Measurements from ENCODE around the gene PRSS48. TPM values are rescaled to one million over a fixed set of nuclear protein-coding genes. Genes with fewer than 3 reads are reported as not detected.

Gene PRSS48
- total RNA-seq, 4 donors from 2014 or later, result not detected

DNA sequence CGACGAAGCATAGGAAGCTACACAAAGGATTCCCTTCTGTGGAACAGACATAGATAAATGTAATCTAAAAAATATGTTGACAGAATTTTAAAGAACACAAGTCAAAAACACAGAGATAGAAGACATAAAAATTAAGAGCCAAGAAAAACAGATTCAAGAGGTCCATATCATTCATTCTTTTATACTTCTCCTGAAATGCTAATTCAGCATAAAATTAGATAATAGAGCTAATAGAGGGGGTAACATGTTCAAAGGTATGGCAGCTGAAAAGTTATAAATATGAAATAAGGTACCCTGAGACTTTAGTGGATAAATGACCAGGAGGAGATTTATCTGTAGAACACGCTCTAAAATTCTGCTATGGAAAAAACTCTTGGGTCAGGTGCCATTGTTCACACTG, 37.4 kb upstream of the PRSS48 start:
- Histone ChIP-seq H3K27me3 (no peaks in the 10 kb centered on the region), H3K9me3 (no peaks in the 10 kb centered on the region), H3K4me3 (no peak overlapping the region), H3K27ac (no peak overlapping the region), H3K4me1 (peaks cover 0 to 10% of the 10 kb centered on the region in 2 donors), H3K36me3 (no peaks in the 10 kb centered on the region)
- intact Hi-C loops (cut with DNase I; ENCODE audit: low total_unique reads), result no loop called here
- no peak for TF ChIP-seq POLR2A (IDR thresholded peaks at IDR 0.05)
- TF ChIP-seq, protein P1, sequence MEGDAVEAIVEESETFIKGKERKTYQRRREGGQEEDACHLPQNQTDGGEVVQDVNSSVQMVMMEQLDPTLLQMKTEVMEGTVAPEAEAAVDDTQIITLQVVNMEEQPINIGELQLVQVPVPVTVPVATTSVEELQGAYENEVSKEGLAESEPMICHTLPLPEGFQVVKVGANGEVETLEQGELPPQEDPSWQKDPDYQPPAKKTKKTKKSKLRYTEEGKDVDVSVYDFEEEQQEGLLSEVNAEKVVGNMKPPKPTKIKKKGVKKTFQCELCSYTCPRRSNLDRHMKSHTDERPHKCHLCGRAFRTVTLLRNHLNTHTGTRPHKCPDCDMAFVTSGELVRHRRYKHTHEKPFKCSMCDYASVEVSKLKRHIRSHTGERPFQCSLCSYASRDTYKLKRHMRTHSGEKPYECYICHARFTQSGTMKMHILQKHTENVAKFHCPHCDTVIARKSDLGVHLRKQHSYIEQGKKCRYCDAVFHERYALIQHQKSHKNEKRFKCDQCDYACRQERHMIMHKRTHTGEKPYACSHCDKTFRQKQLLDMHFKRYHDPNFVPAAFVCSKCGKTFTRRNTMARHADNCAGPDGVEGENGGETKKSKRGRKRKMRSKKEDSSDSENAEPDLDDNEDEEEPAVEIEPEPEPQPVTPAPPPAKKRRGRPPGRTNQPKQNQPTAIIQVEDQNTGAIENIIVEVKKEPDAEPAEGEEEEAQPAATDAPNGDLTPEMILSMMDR (IDR thresholded peaks at IDR 0.05), result no peak
- DNase-seq, result no peak

DNA sequence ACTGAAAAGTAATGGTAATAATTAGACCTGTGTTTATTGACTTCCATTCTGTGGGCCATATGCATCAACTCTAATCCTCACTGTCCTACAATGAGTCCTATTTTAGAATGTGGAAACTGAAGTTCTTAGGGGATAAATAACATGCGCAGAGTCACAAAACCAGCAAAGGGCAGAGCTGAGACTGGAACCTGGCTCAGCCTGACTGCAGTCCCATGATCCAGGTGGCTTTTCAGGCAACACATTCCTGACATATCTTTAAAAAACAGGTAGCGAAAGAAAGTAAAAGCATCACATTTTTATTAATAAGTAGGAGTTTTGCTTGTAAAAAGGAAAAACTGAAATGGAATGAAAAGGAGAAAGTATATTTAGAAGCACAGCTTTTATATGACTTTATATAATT, 34.7 kb upstream of the PRSS48 start:
- no peak for DNase-seq
- H3K9me3 ChIP-seq, result no peaks in the 10 kb centered on the region
- peaks cover 0 to 10% of the 10 kb centered on the region in 2 donors for H3K4me1 ChIP-seq
- intact Hi-C loops (cut with DNase I; ENCODE audit: low total_unique reads), result no loop called here
- H3K4me3 ChIP-seq, result no peak overlapping the region
- H3K27ac ChIP-seq, result no peak overlapping the region
- H3K27me3 ChIP-seq, result no peaks in the 10 kb centered on the region
- no peak for TF ChIP-seq POLR2A (IDR thresholded peaks at IDR 0.05)
- TF ChIP-seq, protein P1 (IDR thresholded peaks at IDR 0.05), result no peak
- no peaks in the 10 kb centered on the region for H3K36me3 ChIP-seq

DNA sequence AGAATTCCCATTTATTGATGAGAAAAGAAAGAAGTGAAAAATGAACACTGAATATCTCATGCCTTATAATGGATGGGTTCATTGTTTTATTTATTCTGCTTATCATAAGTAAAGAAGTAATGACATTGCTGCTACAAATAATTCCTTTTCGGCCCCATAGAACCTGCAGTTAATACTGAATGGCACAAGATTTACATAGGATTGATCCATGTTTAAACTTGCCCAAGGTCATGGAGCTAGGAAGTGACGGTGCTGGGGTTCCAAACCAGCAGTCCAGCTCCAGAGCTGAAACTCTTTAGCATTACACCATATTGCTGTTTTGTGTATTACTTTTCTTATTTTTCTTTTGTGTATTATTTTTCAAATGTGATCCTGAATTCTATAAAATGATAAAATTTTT, 30.2 kb upstream of the PRSS48 start:
- no peaks in the 10 kb centered on the region for H3K27me3 ChIP-seq
- H3K4me1 ChIP-seq, result no peaks in the 10 kb centered on the region
- no peak overlapping the region for H3K27ac ChIP-seq
- no peak for DNase-seq
- intact Hi-C loops (cut with DNase I; ENCODE audit: low total_unique reads), result no loop called here
- TF ChIP-seq, protein P1 (IDR thresholded peaks at IDR 0.05), result no peak
- TF ChIP-seq POLR2A (IDR thresholded peaks at IDR 0.05), result no peak
- no peaks in the 10 kb centered on the region for H3K9me3 ChIP-seq
- no peak overlapping the region for H3K4me3 ChIP-seq
- no peaks in the 10 kb centered on the region for H3K36me3 ChIP-seq

DNA sequence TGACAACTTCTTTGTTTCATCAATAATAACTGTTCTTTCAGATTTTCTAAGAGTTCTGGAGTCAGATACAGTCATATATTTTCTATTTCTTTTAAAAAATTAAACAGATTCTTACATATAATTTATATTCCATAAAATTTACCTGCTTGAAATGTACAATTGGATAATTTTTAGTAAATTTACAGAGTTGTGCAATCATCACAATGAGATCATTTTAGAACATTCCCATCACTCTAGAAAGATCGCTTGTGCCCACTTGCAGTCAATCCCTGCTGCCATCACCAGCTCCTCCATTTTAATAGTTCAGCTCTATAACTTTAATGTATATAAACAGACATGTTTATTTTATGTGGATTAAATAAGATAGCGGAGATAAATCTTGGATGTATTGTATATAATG, 29.6 kb upstream of the PRSS48 start:
- Histone ChIP-seq H3K27me3 (no peaks in the 10 kb centered on the region), H3K4me1 (no peaks in the 10 kb centered on the region), H3K4me3 (no peak overlapping the region), H3K36me3 (no peaks in the 10 kb centered on the region), H3K27ac (no peak overlapping the region), H3K9me3 (no peaks in the 10 kb centered on the region)
- intact Hi-C loops (cut with DNase I; ENCODE audit: low total_unique reads), result no loop called here
- DNase-seq, result no peak
- TF ChIP-seq POLR2A (IDR thresholded peaks at IDR 0.05), result no peak
- TF ChIP-seq, protein P1 (IDR thresholded peaks at IDR 0.05), result no peak

DNA sequence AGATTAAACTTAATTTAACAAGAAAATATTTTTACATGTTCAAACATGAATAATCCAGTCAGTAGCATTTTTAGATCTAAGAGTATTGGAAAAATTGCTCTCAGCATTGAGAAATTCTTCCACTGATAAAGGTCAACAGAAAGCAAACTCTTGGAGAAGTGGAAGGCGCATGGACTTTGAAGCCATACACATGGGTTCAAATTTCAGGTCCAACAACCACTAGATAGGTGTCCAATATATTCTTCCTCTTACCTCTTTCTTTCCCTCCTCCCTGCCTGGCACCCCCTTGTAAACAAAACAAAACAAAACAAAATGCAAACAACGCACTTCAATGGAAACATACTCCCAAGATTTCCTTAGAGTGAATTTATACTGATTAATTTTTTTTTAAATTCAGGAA, 28.4 kb upstream of the PRSS48 start:
- no peak for DNase-seq
- H3K36me3 ChIP-seq, result no peaks in the 10 kb centered on the region
- intact Hi-C loops (cut with DNase I; ENCODE audit: low total_unique reads), result no loop called here
- H3K27ac ChIP-seq, result no peak overlapping the region
- no peaks in the 10 kb centered on the region for H3K27me3 ChIP-seq
- no peaks in the 10 kb centered on the region for H3K4me1 ChIP-seq
- no peak for TF ChIP-seq POLR2A (IDR thresholded peaks at IDR 0.05)
- TF ChIP-seq, protein P1 (IDR thresholded peaks at IDR 0.05), result no peak
- no peaks in the 10 kb centered on the region for H3K9me3 ChIP-seq
- H3K4me3 ChIP-seq, result no peak overlapping the region

All from uterus (tissue), 4 donors.